Middle frontal gyrus (tissue), 1 donor: ENCODE data around the gene METTL16.
A peak's percentile ranks its signal among the peaks of the same experiment; 100 is the strongest.
"Not testable (repeated sequence)": the region's sequence is repeated elsewhere in the genome, so short reads cannot be mapped to it uniquely, and the experiment has no call there.

Experiments
- DNase-seq: peaks from one replicate; pipeline ENCODE4 v3.0.0-alpha.2; 2015; ENCODE audit warnings: low spot score; ENCODE audit errors: extremely low spot score

Gene METTL16, protein sequence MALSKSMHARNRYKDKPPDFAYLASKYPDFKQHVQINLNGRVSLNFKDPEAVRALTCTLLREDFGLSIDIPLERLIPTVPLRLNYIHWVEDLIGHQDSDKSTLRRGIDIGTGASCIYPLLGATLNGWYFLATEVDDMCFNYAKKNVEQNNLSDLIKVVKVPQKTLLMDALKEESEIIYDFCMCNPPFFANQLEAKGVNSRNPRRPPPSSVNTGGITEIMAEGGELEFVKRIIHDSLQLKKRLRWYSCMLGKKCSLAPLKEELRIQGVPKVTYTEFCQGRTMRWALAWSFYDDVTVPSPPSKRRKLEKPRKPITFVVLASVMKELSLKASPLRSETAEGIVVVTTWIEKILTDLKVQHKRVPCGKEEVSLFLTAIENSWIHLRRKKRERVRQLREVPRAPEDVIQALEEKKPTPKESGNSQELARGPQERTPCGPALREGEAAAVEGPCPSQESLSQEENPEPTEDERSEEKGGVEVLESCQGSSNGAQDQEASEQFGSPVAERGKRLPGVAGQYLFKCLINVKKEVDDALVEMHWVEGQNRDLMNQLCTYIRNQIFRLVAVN

GRCh38 chr17:2511462-2512369 lies at the start of gene METTL16:
Gene METTL16 (minus strand): TSS chr17:2511888. CDS start chr17:2502331, 9,557 bp downstream.
- peak; percentile 95 for DNase-seq

GRCh38 chr17:2560658-2561057 lies 49.0 kb upstream of the METTL16 start:
- no peak for DNase-seq

DNA sequence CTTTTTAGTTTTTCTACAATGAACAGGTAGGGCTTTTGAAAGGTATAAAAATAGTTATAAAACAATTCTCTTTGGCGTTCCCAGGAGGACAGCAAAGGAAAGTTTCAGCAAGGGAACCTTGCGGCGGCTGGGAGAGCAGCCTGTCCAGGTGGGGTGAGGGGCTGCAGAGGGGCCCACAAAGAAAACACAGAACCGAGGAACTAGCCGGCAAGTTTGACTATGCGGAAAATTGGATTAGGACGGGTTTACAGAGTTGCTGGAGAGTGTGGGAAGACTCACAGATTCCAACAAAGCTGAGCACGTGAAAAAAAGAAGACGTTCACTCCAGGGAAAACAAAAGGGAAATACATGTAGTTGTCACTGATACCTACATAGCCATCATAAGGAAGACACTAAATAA lies 40.2 kb upstream of the METTL16 start:
- no peak for DNase-seq

GRCh38 chr17:2551493-2551892 lies 39.8 kb upstream of the METTL16 start:
- no peak for DNase-seq

DNA sequence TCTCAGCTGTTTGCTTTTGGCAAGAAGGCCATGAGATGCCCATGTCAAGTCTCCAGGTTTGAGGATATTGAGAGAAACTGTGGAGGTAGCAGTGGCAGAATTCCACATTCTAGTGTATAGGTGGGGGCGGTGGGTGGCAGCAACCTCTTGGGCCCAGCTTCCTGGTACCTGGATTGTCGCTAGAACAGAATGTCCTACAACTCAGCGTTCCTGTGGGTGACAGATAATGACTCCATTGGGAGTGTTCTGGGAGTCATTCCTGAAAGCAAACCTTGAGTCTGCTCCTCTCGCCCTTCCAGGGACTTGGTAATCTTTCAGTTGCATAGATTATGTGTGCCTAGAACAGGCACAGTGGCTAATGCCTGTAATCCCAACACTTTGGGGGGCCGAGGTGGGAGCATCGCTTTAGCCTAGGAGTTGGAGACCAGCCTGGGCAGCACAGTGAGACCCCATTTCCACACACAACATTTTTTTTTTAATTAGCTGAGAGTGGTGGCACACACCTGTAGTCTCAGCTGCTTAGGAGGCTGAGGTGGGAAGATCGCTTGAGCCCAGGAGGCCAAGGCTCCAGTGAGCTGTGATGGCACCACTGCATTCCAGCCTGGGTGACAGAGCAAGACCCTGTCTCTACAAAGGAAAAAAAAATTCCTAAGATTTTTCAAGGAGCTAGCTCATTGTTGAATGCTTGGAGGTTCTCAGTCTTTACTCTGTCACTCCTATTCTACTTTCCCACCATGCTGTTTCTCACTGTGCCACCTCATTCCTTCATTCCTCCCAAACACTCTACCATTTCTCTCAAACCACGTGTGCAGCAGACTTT lies 37.9 kb upstream of the METTL16 start:
- DNase-seq: no peak

DNA sequence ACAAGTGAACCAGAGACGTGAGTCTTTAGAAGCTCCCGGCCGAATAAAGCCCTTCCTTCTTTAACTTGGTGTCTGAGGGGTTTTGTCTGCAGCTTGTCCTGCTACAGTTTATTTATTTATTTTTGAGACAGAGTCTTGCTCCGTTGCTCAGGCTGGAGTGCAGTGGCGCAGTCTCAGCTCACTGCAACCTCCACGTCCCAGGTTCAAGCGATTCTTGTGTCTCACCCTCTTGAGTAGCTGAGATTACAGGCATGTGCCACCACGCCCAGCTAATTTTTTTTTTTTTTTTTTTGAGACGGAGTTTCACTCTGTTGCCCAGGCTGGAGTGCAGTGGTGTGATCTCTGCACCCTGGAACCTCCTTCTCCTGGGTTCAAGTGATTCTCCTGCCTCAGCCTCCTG lies 36.3 kb upstream of the METTL16 start:
- not testable (repeated sequence) for DNase-seq

- DNase-seq: no peak
These were observed 35.5 kb upstream of the METTL16 start for GRCh38 chr17:2547176-2547575.

DNA sequence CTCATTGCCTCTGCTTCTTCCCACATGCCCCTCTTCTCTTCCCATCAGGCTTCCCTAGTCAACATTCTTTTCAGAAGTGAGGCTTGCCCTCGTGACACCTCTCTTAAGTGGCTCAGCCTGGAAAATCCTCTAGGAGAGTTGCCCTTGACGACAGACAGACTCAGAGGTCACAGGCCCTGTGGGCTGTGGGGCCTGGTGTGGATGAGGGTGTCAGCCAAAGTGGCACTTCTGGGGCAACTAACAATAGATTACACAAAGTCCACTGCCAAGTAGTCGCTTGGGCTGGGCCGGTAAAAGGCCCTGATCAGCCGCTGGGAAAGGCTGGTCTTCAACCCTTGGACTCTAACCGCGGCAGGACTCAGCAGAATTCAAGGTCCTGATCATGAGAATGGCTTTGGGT lies 33.7 kb upstream of the METTL16 start:
- DNase-seq: no peak

GRCh38 chr17:2542456-2542855 lies 30.8 kb upstream of the METTL16 start:
- no peak for DNase-seq

GRCh38 chr17:2542056-2542455 lies 30.4 kb upstream of the METTL16 start:
- DNase-seq: no peak

DNA sequence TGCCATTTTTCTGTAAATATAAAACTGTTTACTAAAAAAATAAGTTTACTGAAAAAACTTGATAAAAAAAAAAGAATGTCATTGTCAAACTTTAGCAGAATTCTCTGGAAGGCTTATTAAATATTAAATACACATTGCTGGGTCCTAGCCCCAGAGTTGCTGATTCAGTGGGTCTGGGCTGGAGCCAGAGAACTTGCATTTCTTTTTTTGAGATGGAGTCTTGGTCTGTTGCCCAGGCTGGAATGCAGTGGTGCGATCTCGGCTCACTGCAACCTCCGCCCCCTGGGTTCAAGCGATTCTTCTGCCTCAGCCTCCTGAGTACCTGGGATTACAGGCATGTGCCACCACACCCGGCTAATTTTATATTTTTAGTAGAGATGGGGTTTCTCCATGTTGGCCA lies 25.9 kb upstream of the METTL16 start:
- DNase-seq: not testable (repeated sequence)

- DNase-seq: no peak
These were observed 20.5 kb upstream of the METTL16 start for GRCh38 chr17:2532146-2532720.

DNA sequence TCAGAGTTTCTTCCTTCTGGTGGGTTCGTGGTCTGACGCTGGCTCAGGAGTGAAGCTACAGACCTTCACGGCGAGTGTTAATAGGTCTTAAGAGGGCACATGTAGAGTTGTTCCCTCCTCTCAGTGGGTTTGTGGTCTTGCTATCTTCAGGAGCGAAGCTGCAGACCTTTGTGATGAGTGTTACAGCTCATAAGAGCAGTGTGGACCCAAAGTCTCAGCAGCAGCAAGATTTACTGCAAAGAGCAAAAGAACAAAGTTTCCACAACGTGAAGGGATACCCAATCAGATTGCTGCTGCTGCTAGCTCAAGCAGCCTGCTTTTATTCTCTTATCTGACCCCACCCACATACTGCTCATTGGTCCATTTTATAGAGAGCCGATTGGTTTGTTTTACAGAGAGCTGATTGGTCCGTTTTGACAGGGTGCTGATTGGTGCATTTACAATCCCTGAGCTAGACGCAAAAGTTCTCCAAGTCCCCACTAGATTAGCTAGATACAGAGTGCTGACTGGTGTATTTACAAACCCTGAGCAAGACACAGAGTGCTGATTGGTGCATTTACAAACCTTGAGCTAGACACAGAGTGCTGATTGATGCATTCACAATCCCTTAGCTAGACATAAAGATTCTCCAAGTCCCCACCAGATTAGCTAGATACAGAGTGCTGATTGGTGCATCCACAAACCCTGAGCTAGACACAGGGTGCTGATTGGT lies 19.7 kb upstream of the METTL16 start:
- not testable (repeated sequence) for DNase-seq

- DNase-seq: not testable (repeated sequence)
These were observed 10.2 kb upstream of the METTL16 start for GRCh38 chr17:2521775-2522410.

DNA sequence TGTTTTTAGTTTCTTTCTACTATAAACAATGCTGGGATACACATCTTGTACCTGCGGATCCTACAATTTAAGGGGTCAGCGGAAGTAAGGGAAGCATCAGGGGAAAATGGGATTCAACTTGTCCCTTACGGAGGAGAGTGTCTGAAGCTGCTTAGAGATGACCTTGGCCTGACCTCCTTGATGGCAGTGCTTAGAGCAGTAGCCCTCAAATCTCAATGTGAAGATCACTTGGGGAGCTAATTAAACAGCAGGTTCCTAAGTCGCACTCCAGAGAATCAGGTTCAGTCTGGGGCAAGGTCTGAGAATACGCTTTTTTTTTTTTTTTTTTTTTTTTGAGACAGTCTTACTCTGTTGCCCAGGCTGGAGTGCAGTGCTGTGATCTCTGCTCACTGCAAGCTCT lies 9.6 kb upstream of the METTL16 start:
- DNase-seq: no peak

DNA sequence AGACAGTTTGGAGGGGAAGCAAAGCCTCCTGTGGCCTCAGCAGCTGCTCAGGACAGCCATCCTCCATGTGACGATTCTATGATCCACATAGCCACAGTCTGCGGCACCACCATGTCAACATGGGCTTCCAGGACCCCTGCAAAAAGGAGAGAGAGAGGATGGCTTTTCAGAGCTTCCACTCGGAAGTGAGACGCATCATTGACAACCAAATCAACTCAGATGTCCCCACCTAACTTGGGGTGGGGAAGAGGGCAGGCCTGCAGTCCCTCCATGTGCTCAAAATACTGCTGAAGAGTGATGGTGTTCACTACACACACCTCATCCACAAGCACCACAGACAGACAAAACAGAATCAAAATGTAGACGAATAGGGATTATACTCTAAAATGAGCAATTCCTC lies 5.9 kb upstream of the METTL16 start:
- DNase-seq: no peak

GRCh38 chr17:2511138-2511461 lies 588 bp downstream of the METTL16 start:
- no peak for DNase-seq

DNA sequence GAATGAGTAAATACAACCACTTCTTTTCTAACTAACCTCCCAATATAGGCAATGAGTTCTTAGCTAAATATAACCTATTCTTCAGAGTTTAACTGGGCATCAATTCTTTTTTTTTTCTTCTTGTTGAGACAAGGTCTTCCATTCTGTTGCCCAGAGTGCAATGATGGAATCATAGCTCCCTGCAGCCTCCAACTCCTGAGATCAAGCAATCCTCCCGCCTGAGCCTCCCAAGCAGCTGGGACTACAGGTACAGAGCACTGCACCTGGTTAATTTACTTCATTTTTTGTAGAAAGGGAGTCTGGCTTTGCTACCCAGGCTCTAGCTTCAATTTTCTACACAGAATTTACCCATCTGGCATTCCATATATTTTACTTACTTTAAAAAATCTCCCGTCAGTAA lies 1.1 kb downstream of the METTL16 start:
- no peak for DNase-seq

GRCh38 chr17:2508035-2508434 lies 3.7 kb downstream of the METTL16 start:
- no peak for DNase-seq

- DNase-seq: not testable (repeated sequence)
These were observed 4.7 kb downstream of the METTL16 start for GRCh38 chr17:2507015-2507414.
